ENCODE data around the gene SLC25A44. TPM values are rescaled to one million over a fixed set of nuclear protein-coding genes. Genes with fewer than 3 reads are reported as not detected.

Gene SLC25A44
- total RNA-seq = 32.2 and 34.3 TPM in 2 replicates

DNA sequence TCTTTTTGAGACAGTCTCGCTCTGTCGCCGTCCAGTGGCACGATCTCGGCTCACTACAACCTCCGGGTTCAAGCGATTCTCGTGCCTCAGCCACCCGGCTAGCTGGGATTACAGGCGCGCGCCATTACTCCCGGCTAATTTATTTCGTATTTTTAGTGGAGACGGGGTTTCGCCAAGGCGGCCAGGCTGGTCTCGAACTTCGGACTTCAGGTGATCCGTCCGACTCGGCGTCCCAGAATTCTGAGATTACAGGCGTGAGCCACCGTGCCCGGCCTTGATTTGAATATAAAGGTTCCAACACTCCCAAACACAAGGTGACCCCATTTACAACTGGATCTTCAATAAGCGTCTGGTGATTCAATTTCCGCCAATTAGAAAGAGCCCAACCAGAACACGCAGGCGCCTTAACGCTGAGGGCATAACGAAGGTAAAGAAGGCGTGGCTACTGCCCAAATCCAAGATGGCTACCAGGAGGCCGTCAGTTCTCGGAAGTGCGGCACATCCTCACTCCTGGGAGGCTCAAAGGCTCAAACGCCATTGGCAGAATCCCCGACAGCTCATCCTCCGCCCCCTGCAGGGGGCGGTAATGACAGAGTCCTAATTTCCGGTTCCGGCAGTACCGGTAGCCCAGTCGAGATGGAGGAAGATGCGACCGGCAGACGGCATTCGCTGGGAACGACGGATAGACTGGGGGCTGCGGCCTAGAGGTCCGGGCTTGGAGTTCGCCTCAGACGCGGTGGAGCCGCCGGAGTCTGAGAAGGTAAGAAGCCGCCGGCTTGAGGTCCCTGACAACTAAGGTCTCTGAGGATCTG is at the start of gene SLC25A44:
TSS of gene SLC25A44 (plus strand) at position 617 of the 812 bp plus-strand sequence. CDS start 5,744 bp downstream, outside the sequence.
- intact Hi-C loops (cut with micrococcal nuclease) = loop anchor here (1.0 to 5.0 kb wide), 6 partner anchors 19 to 259 kb away; partner anchors contain the start of genes CCT3, KHDC4 and TSACC

DNA sequence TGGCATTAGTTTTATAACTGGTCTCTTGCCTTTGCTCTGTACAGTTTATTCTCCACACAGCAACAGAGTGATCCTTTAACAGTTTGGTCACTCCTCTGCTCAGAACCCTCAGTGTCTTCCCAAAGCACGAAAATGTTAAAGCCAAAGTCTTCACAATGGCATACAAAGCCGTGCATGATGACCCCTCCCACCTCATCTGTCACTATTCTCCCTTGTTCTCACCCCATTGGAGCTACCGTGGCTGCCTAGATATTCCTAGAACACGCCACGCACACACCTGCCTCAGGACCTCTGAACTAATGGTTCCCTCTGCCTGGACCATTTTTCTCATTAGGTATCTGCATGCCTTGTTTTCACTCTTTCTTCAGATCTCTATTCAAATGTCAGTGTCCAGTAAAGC is 49.2 kb upstream of the SLC25A44 start:
- intact Hi-C loops (cut with micrococcal nuclease) = loop anchor here (10.0 kb wide), 1 partner anchor 170 kb away; no protein-coding TSS in a partner anchor

GRCh38 chr1:156145650-156146019 is 48.3 kb upstream of the SLC25A44 start:
- intact Hi-C loops (cut with micrococcal nuclease) = loop anchor here (1.0 to 10.0 kb wide), 2 partner anchors 80 to 169 kb away; no protein-coding TSS in a partner anchor

DNA sequence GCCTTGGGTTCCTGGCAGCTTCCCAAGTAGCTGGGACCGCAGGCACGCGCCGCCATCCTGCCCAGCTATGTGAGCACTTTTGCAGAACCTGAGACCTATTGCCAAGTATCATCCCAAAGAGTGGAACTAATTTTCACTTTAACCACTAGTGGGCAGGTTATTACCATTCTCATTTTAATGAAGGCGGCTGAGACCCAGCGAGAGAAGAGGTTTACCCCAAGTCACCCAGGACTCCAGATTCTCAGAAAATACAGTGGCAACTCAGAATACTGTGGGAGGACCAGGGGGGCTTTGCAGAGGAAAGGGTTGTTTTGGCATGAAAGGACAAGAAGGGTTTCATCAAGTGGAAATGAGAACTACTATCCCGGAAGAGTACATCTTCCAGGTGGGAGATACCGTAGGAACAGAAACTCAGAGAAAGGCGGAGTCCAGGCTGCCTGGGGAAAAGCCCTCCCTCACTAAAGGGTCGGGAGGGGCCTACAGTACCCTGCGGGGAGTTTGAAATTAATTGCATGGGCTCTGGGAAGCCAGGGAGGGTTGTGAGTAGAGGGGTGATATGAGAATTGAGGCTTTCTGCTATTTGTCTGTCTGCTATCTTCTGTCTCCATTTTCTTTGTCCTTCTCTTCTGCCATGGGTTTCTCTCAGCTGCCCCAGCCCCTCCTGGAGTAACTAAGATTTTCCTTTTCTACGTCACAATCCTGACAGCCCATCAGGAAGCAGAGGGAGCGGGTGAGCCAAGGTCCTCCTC is 47.7 kb upstream of the SLC25A44 start:
- intact Hi-C loops (cut with micrococcal nuclease) = loop anchor here (1.0 to 10.0 kb wide), 2 partner anchors 79 to 169 kb away; no protein-coding TSS in a partner anchor

DNA sequence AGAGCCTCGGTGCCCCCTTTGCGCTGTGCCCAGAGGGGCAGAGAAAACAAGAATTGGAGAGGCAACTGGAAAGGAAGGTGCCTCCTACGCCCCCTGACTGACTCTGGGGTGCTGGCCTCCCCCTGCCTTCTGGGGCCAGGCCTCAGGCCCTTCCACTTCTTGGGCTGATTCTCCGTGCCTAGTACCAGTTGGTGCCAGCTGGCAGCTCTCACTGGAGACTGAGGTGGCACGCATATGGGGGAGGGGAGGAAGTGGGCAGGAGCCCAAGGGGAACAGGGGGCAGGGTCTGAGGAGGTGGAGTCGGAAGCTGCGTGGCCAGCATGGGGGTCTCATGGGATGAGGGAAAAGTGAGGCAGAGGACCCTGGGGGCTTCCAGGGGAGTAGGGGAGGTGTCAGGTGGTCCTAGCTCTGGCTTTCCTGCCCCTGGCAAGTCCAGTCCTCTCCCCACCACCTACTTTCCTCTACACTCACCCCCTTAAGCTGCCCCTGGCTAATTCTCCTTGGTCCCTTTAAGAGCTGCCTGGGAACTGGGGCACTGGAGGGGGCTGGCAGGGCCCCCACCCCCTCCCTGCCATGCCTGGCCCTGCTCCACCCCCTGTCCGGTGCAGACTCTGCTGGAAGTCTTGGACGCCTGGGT is 47.0 kb upstream of the SLC25A44 start:
- intact Hi-C loops (cut with micrococcal nuclease) = loop anchor here (1.0 to 10.0 kb wide), 2 partner anchors 78 to 168 kb away; no protein-coding TSS in a partner anchor

- intact Hi-C loops (cut with micrococcal nuclease) = loop anchor here (10.0 kb wide), 1 partner anchor 167 kb away; no protein-coding TSS in a partner anchor
These were observed 45.7 kb upstream of the SLC25A44 start for GRCh38 chr1:156148216-156148615.

DNA sequence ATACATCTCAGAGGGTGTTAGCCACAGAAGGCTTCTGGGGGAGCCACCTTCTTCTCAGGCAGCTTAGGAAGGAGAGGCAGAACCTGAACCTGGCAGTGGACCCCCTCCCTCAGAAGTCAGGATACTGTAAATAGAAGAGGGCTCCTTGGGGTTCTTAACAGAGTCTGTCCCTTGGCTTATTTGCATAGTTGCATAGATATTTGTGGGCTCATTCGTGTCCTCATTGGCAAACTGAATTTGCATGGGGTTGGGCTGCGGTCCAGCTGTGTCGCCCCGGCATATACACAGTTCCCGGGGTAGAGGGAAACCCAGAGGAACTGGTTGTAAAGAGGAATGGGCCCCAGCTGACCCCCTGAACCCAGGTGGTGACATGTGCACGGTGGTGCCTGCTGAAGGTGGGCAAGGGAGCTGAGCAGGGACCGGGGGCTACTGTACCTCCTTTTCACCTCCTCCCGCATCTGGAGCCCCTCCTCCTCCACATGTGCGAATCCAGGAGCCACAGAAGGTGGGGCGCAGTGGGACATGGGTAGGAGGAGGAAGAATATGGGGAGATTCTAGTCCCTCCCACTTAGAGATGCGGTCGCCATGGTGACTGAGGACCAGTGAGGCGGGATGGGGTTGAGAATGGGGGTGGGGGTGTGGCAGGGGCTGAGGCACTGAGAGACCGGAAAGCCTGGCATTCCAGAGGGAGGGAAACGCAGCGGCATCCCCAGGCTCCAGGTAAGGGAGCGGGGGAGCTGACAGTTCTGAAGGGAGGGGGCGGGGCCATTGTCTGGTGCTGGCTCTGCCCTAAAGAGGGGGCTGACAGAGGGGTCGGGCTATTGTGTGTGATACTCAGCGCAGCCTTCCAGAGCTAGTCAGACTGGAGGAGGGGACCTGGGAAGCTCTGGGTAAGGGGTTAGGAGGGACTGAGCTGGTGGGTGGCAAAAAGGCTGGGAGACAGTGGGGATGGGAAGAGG is 44.3 kb upstream of the SLC25A44 start:
- intact Hi-C loops (cut with micrococcal nuclease) = loop anchor here (10.0 kb wide), 1 partner anchor 165 kb away; no protein-coding TSS in a partner anchor

- intact Hi-C loops (cut with micrococcal nuclease) = no loop called here
These were observed 43.4 kb upstream of the SLC25A44 start for GRCh38 chr1:156150333-156151011.

DNA sequence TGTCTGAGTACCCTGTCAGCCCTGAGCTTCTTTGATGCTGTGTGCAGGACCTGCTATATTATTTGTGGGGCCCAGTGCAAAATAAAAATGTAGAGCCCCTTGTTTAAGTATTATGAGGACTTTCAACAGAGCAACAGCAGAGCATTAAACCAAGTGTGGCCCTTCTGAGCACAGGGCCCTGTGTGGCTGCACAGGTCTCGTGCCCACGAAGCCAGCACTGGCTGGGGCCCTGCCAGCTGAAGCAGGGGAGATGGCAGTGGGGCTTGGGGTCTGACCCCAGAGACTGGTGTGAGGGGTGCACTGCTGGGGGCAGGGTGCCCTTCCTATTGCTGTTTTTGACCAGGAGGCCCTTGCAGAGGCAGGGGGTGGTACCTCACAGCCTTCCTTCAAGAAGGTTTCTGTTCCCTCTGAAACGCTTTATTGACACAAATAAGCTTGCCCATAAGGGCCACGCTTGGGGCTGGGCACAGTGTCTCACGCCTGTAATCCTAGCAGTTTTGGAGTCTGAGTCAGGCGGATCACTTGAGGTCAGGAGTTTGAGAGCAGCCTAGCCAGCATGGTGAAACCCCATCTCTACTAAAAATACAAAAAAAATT is 42.7 kb upstream of the SLC25A44 start:
- intact Hi-C loops (cut with micrococcal nuclease) = no loop called here

GRCh38 chr1:156152628-156153027 is 41.3 kb upstream of the SLC25A44 start:
- intact Hi-C loops (cut with micrococcal nuclease) = no loop called here

- intact Hi-C loops (cut with micrococcal nuclease) = no loop called here
These were observed 40.5 kb upstream of the SLC25A44 start, which contains the start of gene SEMA4A for GRCh38 chr1:156153362-156153761. Gene SEMA4A (plus strand): TSS chr1:156153585. CDS start chr1:156154579, 994 bp downstream.

- intact Hi-C loops (cut with micrococcal nuclease) = no loop called here
These were observed 39.6 kb upstream of the SLC25A44 start for GRCh38 chr1:156154317-156154749.

- intact Hi-C loops (cut with micrococcal nuclease) = loop anchor here (5.0 kb wide), 1 partner anchor 36 kb away; the partner anchor contains the start of gene SLC25A44
These were observed 38.0 kb upstream of the SLC25A44 start for GRCh38 chr1:156155756-156156510.

- intact Hi-C loops (cut with micrococcal nuclease) = loop anchor here (5.0 kb wide), 1 partner anchor 35 kb away; the partner anchor contains the start of gene SLC25A44
These were observed 36.4 kb upstream of the SLC25A44 start for GRCh38 chr1:156157506-156157905.

DNA sequence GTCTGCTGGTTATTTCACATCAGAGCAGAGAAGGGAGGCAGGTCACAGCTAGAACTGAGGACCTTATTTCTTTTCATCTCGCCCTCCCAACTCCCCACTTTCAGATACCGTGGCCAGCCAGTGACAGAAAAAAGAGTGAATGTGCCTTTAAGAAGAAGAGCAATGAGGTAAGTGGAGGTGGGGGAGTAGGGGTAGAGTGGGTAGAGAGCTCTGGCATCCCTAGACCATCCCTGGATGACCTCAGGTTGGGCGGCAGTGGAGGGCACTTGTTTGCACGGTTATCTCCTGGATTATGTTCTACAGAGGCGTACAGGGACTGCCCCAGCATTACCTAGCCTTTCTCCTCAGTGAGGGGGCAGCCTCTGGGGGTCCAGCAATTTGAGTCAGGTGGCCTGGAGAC is 35.9 kb upstream of the SLC25A44 start:
- intact Hi-C loops (cut with micrococcal nuclease) = loop anchor here (5.0 kb wide), 1 partner anchor 34 kb away; the partner anchor contains the start of gene SLC25A44

GRCh38 chr1:156160000-156160742 is 33.7 kb upstream of the SLC25A44 start:
- intact Hi-C loops (cut with micrococcal nuclease) = loop anchor here (5.0 kb wide), 1 partner anchor 32 kb away; the partner anchor contains the start of gene SLC25A44

- intact Hi-C loops (cut with micrococcal nuclease) = no loop called here
These were observed 33.1 kb upstream of the SLC25A44 start for GRCh38 chr1:156160743-156161171.

Measured in T-helper 2 cell treated with Interferon-gamma antibody and Interleukin-4, amounts not matched to agents 100 ng/mL and 5 ng/mL, for 36 hours (primary cell).